LNCaP clone FGC (cell line): ENCODE measurements around the gene EVI2A.
A peak's percentile ranks its signal among the peaks of the same experiment; 100 is the strongest.

Experiments used
- DNase-seq: peaks from one replicate; pipeline ENCODE4 v3.0.0-alpha.2; 2011; ENCODE audit warnings: low read depth
- H3K4me3 ChIP-seq: 2 replicates; pipeline ENCODE4 v1.5.1; 2011; ENCODE audit warnings: mild to moderate bottlenecking, low read depth, low read length, control low read depth
- CTCF ChIP-seq: IDR thresholded peaks from 2 replicates; pipeline ENCODE4 v1.5.1; 2012; ENCODE audit warnings: mild to moderate bottlenecking; ENCODE audit not compliant: control insufficient read depth, insufficient read depth; ENCODE audit errors: extremely low read depth

EVI2A gene, protein sequence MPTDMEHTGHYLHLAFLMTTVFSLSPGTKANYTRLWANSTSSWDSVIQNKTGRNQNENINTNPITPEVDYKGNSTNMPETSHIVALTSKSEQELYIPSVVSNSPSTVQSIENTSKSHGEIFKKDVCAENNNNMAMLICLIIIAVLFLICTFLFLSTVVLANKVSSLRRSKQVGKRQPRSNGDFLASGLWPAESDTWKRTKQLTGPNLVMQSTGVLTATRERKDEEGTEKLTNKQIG

DNA sequence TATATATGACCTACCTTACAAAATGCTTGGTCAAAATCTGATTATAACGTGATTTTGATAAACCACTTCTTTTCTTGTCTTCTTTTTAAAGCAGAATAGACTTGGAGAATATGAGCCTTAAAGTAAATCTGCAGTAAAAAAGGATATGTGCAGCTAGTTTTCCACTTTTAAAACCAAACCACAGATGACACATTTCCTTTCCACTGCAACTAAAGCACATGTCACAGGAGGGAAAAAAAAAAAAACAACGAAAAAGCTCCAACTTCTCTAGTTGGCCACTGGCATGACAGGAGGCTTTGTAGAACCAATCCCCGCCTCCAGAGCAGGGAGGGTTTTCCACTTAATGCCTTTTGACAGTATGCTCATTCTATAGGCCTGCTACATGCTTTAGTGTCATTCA lies at the start of gene EVI2A:
EVI2A (minus strand) TSS at position 142 of the 400 bp plus-strand sequence. CDS start 2,609 bp downstream, outside the sequence.
- TF ChIP-seq CTCF: no peak
- DNase-seq: no peak
- no peak within 1 kb of the TSS for H3K4me3 ChIP-seq

GRCh38 chr17:31369266-31369665 lies 47.8 kb upstream of the EVI2A start:
- DNase-seq: no peak
- H3K4me3 ChIP-seq: no peak overlapping the region
- TF ChIP-seq CTCF: no peak

DNA sequence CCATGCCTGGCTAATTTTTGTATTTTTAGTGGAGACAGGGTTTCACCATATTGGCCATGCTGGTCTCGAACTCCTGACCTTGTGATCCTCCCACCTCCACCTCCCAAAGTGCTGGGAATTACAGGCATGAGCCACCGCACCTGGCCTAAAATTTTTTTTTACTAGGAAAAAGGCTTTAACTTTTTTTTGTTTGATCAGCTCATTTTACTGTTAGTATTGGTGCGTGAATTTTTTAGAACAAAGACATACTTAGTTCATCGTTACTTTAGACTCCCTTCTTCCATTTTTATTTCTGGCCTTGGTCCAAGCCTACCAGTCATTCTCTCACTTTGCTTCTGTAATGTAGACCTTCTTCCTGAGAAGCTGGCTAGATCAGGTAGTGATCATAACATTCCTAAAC lies 44.7 kb upstream of the EVI2A start:
- DNase-seq: no peak
- H3K4me3 ChIP-seq: no peak overlapping the region
- no peak for TF ChIP-seq CTCF

- no peak for DNase-seq
- no peak overlapping the region for H3K4me3 ChIP-seq
- no peak for TF ChIP-seq CTCF
Measured at GRCh38 chr17:31364012-31364411, 42.6 kb upstream of the EVI2A start.

DNA sequence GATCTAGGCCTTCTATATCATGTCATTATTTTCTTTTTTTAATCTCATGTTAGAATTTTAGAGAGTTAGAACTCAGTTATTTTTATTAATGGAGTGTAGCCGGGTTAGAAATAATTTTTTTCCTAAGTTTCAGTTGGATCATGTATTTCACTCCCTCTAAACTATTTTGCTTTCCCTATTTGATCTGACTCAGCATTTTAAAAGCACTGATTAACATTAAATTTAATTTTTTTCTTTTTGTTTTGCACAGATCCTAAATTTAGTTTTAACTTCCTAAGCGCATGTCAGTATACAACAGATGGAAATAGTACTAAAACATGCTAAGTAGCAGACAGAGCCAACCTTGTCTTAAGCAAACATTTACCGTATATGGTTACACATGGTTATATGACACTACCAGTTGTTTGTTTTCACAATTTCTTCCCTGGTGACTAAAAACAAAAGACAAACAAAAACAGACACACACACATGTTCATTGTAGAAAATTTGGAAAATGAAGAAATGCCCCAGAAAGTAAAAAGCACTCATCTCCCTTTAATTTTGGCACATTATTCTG lies 36.5 kb upstream of the EVI2A start:
- 0 out of 2 replicates have a peak overlapping the region, but pooled peaks have one; percentile 5 for H3K4me3 ChIP-seq
- peak; percentile 88 for DNase-seq
- TF ChIP-seq CTCF: no peak

- no peak for DNase-seq
- TF ChIP-seq CTCF: no peak
- H3K4me3 ChIP-seq: no peak overlapping the region
Measured at GRCh38 chr17:31357091-31357490, 35.7 kb upstream of the EVI2A start.

DNA sequence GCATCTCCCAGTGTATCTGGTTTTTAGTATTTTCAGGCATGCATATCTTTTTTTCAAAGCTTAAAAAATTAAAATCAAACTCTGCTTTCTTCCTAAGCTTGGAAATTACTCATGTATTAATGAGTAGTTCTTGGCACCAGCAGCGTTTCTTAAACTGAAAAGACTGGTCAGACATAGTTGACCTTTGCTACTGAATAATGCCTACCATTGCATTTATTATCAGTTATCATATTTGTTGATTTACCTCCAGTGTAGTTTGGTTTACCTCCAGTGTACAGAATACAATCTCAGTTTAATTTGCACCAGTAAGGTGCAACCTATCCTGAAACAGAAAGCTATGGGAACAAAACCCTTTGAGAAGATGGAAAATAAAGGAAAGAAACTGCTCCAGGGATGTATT lies 34.5 kb upstream of the EVI2A start:
- no peak overlapping the region for H3K4me3 ChIP-seq
- peak; percentile 57 for DNase-seq
- TF ChIP-seq CTCF: no peak
